ENCODE data around the gene EFNA5.
A peak's percentile ranks its signal among the peaks of the same experiment; 100 is the strongest.

EFNA5 gene

GRCh38 chr5:107418902-107419301 is 251.8 kb downstream of the EFNA5 start:
- TF ChIP-seq ZFP41 (tag by site-specific recombination; IDR thresholded peaks at IDR 0.05; ENCODE audit: borderline replicate concordance) (no peak), TCF7L2 (IDR thresholded peaks at IDR 0.05; ENCODE audit: borderline replicate concordance, low read depth, low read length) (no peak), ZNF148 (tag by site-specific recombination; IDR thresholded peaks at IDR 0.05; ENCODE audit: borderline replicate concordance) (no peak), ZBTB44 (tag by site-specific recombination; IDR thresholded peaks at IDR 0.05) (no peak), ATF2 (tag by site-specific recombination; IDR thresholded peaks at IDR 0.05; ENCODE audit: low read depth) (no peak), ZSCAN4 (tag by site-specific recombination; IDR thresholded peaks at IDR 0.05) (no peak), ZNF585B (tag by site-specific recombination; IDR thresholded peaks at IDR 0.05) (no peak), ZNF747 (tag by site-specific recombination; IDR thresholded peaks at IDR 0.05) (no peak), REPIN1 (tag by site-specific recombination; IDR thresholded peaks at IDR 0.05; ENCODE audit: low read depth) (no peak), ZNF48 (tag by site-specific recombination; IDR thresholded peaks at IDR 0.05) (no peak), ZNF350 (tag by site-specific recombination; IDR thresholded peaks at IDR 0.05) (no peak), ZNF529 (tag by site-specific recombination; IDR thresholded peaks at IDR 0.05; ENCODE audit: insufficient replicate concordance) (no peak), ZNF776 (tag by site-specific recombination; IDR thresholded peaks at IDR 0.05; ENCODE audit: borderline replicate concordance) (no peak), ZNF580 (tag by site-specific recombination; IDR thresholded peaks at IDR 0.05) (no peak), ZNF266 (tag by site-specific recombination; IDR thresholded peaks at IDR 0.05; ENCODE audit: low read depth) (no peak)
- POLR2A ChIA-PET, result no interaction called here
- peaks cover 5% of the 10 kb centered on the region; the same call in 1 of the 2 replicates for H3K4me1 ChIP-seq (ENCODE audit: control insufficient read depth, insufficient read depth, low read length)

GRCh38 chr5:107418071-107418470 is 252.7 kb downstream of the EFNA5 start:
- H3K4me1 ChIP-seq (ENCODE audit: control insufficient read depth, insufficient read depth, low read length), result peaks cover 5% of the 10 kb centered on the region; the same call in 1 of the 2 replicates
- no peak overlapping the region for H3K4me3 ChIP-seq (ENCODE audit: low read depth, low read length)
- TF ChIP-seq ZNF18 (tag by site-specific recombination; IDR thresholded peaks at IDR 0.05) (no peak), ZNF23 (tag by site-specific recombination; IDR thresholded peaks at IDR 0.05; ENCODE audit: borderline replicate concordance) (no peak), PRDM6 (tag by site-specific recombination; IDR thresholded peaks at IDR 0.05) (0 out of 2 replicates have a peak, but pooled peaks have one; percentile 34)
- H3K9me3 ChIP-seq (ENCODE audit: control insufficient read depth, insufficient read depth, low read depth, low read length), result no peaks in the 10 kb centered on the region
- H3K27ac ChIP-seq (ENCODE audit: extremely low read depth, low read depth, low read length), result no peak overlapping the region
- POLR2A ChIA-PET, result no interaction called here
- CTCF ChIA-PET, result interaction anchor here (0.6 kb wide), 1 partner anchor 153 kb away, joined by 3 read pairs; no protein-coding TSS in a partner anchor
- H3K36me3 ChIP-seq (ENCODE audit: control insufficient read depth in 2 of 2, insufficient read depth in 1 of 2, low read length in 2 of 2), result no peaks in the 10 kb centered on the region; a peak in 1 of 3 replicates

More at GRCh38 chr5:107418902-107419301, 251.8 kb downstream of the EFNA5 start:
- no peak overlapping the region for H3K4me3 ChIP-seq (ENCODE audit: low read depth, low read length)
- H3K36me3 ChIP-seq (ENCODE audit: control insufficient read depth in 2 of 2, insufficient read depth in 1 of 2, low read length in 2 of 2), result no peaks in the 10 kb centered on the region; a peak in 1 of 3 replicates
- CTCF ChIA-PET, result no interaction called here
- H3K27ac ChIP-seq (ENCODE audit: extremely low read depth, low read depth, low read length), result no peak overlapping the region
- H3K9me3 ChIP-seq (ENCODE audit: control insufficient read depth, insufficient read depth, low read depth, low read length), result no peaks in the 10 kb centered on the region

All from HEK293 (cell line).